Stimulated activated CD4-positive, alpha-beta T cell treated with anti-CD3 and anti-CD28 coated beads, Interleukin-1b, Interleukin-23, amount 100 ng/mL, for 48 hours (primary cell): ENCODE measurements around the gene ASPHD1.
"Not testable (repeated sequence)": the region's sequence is repeated elsewhere in the genome, so short reads cannot be mapped to it uniquely, and the experiment has no call there.

Experiments used
- DNase-seq: peaks from one replicate; pipeline ENCODE4 v3.0.0-alpha.2; 2020

ASPHD1 gene

GRCh38 chr16:29877266-29877961 is 22.9 kb upstream of the ASPHD1 start:
- peak; percentile 85 for DNase-seq

- no peak for DNase-seq
Measured at GRCh38 chr16:29878172-29878571, 22.1 kb upstream of the ASPHD1 start.

- DNase-seq, result no peak
Measured at GRCh38 chr16:29881050-29881449, 19.2 kb upstream of the ASPHD1 start.

- no peak for DNase-seq
Measured at GRCh38 chr16:29883987-29884386, 16.3 kb upstream of the ASPHD1 start.

- not testable (repeated sequence) for DNase-seq
Measured at GRCh38 chr16:29889372-29889771, 10.9 kb upstream of the ASPHD1 start.

- no peak for DNase-seq
Measured at GRCh38 chr16:29891525-29892457, 8.5 kb upstream of the ASPHD1 start.

- no peak for DNase-seq
Measured at GRCh38 chr16:29892458-29892813, 7.9 kb upstream of the ASPHD1 start.

GRCh38 chr16:29893553-29893952 is 6.7 kb upstream of the ASPHD1 start:
- no peak for DNase-seq

GRCh38 chr16:29894352-29894751 is 5.9 kb upstream of the ASPHD1 start:
- no peak for DNase-seq

GRCh38 chr16:29896841-29897240 is 3.4 kb upstream of the ASPHD1 start:
- DNase-seq, result no peak

- no peak for DNase-seq
Measured at GRCh38 chr16:29897333-29897732, 3.0 kb upstream of the ASPHD1 start.

- no peak for DNase-seq
Measured at GRCh38 chr16:29898135-29898803, 2.0 kb upstream of the ASPHD1 start.

- DNase-seq, result no peak
Measured at GRCh38 chr16:29898804-29899515, 1.3 kb upstream of the ASPHD1 start.

GRCh38 chr16:29899516-29900101 is 679 bp upstream of the ASPHD1 start, which contains the start of gene SEZ6L2:
TSS of gene SEZ6L2 (minus strand) at chr16:29899550. CDS start at chr16:29899019, 531 bp downstream.
- DNase-seq, result peak; percentile 60

- DNase-seq, result no peak
Measured at GRCh38 chr16:29900888-29901606, 759 bp downstream of the ASPHD1 start.

GRCh38 chr16:29901607-29901945 is 1.3 kb downstream of the ASPHD1 start:
- DNase-seq, result no peak

GRCh38 chr16:29903590-29903989 is 3.3 kb downstream of the ASPHD1 start:
- no peak for DNase-seq

- DNase-seq, result no peak
Measured at GRCh38 chr16:29904947-29905346, 4.7 kb downstream of the ASPHD1 start.

- DNase-seq, result no peak
Measured at GRCh38 chr16:29905668-29906067, 5.4 kb downstream of the ASPHD1 start.

GRCh38 chr16:29906520-29907244 is 6.4 kb downstream of the ASPHD1 start:
- DNase-seq, result no peak

- no peak for DNase-seq
Measured at GRCh38 chr16:29907973-29908372, 7.7 kb downstream of the ASPHD1 start.
